HFFc6 (cell line): ENCODE data around the gene GSC. TPM values are rescaled to one million over a fixed set of nuclear protein-coding genes. Genes with fewer than 3 reads are reported as not detected.

Experiments used
- DNase-seq: peaks from one replicate; pipeline ENCODE4 v3.0.0-alpha.2; 2018
- H3K27ac Mint-ChIP-seq: 2 replicates; pipeline ENCODE4 v1.8.0; 2020; ENCODE audit warnings: mild to moderate bottlenecking, mixed read lengths
- H3K27me3 Mint-ChIP-seq: 2 replicates; pipeline ENCODE4 v1.8.0; 2021; ENCODE audit warnings: mild to moderate bottlenecking, moderate library complexity, mixed read lengths; ENCODE audit not compliant: insufficient read depth
- H3K36me3 Mint-ChIP-seq: 2 replicates; pipeline ENCODE4 v1.8.0; 2021; ENCODE audit warnings: low read depth, mixed read lengths
- H3K4me1 Mint-ChIP-seq: 2 replicates; pipeline ENCODE4 v1.8.0; 2020; ENCODE audit warnings: low read depth, mixed read lengths
- H3K4me3 Mint-ChIP-seq: 2 replicates; pipeline ENCODE4 v1.8.0; 2020; ENCODE audit warnings: mild to moderate bottlenecking, moderate library complexity, mixed read lengths
- H3K9me3 Mint-ChIP-seq: 2 replicates; pipeline ENCODE4 v1.8.0; 2020; ENCODE audit warnings: mild to moderate bottlenecking, mixed read lengths
- total RNA-seq, 6 experiments: library from RNA; stranded (reverse); fragmentation: NEBNext Ultra II Directional; extraction: Animal tissue kit (Norgen Biotek cat#: 25700); gene quantifications; 2 replicates in 1 of 6; 3 replicates in 5 of 6; pipeline ENCODE4 v1.2.3, GENCODE V29; 2021
- TF ChIP-seq, protein P1 (sequence below): fragments of 200-600 bp; sonication (generic); IDR thresholded peaks from 2 replicates; pipeline ENCODE4 v1.5.0; 2021; ENCODE audit warnings: antibody characterized with exemption, mild to moderate bottlenecking

GSC gene
- total RNA-seq, 6 experiments from 2014 or later, result not detected

DNA sequence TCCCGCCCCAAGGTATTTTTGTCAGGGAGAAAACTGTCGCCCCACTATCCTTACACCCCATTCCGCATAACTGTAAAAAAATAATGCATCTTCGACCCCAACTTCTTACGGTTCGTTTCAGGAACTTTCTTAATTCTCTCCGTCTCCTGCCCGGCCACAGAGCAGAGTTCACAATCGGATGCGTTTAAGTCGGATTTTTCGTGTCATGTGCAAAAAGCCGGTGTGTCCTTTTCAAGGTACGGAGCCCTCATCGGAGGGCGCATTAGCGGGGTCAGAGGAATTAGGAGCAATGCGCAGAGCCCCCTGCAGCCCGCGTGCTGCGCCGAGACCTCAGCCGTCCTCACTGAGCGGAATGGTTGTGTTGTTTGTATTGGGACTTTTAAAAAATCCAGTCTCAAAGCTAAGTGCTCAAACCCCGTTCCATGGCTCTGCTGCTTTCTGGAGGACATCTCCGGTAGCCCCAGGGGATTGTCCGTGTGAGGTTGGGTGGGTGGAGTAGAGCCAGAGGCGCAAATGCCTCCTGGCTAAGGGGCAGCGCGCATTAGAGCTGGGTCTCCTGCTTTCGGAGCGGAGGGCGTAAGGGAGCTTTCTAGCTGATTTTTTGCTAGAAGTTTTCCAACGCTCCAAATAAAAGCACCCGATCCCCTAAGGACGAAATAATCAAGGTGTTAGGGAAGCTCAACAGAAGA is 3.9 kb upstream of the GSC start:
- Mint-ChIP-seq H3K36me3 (peaks cover 14% of the 10 kb centered on the region), H3K4me1 (no peaks in the 10 kb centered on the region), H3K9me3 (peaks cover 37% of the 10 kb centered on the region), H3K27ac (no peak overlapping the region), H3K27me3 (peaks cover 9% of the 10 kb centered on the region; the same call in 1 of the 2 replicates), H3K4me3 (no peak overlapping the region)
- DNase-seq, result no peak
- TF ChIP-seq, protein P1, sequence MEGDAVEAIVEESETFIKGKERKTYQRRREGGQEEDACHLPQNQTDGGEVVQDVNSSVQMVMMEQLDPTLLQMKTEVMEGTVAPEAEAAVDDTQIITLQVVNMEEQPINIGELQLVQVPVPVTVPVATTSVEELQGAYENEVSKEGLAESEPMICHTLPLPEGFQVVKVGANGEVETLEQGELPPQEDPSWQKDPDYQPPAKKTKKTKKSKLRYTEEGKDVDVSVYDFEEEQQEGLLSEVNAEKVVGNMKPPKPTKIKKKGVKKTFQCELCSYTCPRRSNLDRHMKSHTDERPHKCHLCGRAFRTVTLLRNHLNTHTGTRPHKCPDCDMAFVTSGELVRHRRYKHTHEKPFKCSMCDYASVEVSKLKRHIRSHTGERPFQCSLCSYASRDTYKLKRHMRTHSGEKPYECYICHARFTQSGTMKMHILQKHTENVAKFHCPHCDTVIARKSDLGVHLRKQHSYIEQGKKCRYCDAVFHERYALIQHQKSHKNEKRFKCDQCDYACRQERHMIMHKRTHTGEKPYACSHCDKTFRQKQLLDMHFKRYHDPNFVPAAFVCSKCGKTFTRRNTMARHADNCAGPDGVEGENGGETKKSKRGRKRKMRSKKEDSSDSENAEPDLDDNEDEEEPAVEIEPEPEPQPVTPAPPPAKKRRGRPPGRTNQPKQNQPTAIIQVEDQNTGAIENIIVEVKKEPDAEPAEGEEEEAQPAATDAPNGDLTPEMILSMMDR, result no peak

DNA sequence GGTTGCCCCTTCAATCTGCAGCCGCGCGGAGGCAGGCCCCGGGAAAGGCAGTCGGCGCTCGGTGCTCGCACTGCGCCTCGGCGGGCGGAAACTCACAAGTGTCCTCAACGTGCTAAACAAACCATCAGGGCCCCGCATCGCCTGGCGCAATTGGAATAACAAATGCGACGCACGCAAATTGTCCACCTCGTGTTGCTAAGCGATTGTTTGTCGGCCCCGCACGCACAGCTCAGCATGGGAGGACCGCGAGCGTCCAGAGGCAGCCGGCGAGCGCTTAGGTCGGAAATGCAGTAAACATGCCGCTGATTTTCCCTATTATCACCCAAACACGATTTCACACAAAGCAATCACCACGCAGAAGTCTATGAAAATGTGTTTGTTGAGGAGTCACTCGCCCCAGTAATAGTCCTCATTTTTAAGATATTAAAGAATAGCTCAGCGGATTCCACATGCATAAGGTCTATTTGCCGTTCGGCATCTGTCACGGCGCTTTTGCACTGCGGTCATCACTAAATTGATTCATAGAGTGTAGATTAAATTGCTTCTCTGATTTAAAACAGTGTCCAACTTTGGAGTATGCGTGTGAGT is 3.2 kb upstream of the GSC start:
- Mint-ChIP-seq H3K27me3 (peaks cover 11% of the 10 kb centered on the region; the same call in 1 of the 2 replicates), H3K9me3 (peaks cover 37% of the 10 kb centered on the region), H3K36me3 (peaks cover 14% of the 10 kb centered on the region), H3K4me3 (no peak overlapping the region), H3K27ac (no peak overlapping the region), H3K4me1 (no peaks in the 10 kb centered on the region)
- TF ChIP-seq, protein P1, result no peak
- DNase-seq, result no peak

DNA sequence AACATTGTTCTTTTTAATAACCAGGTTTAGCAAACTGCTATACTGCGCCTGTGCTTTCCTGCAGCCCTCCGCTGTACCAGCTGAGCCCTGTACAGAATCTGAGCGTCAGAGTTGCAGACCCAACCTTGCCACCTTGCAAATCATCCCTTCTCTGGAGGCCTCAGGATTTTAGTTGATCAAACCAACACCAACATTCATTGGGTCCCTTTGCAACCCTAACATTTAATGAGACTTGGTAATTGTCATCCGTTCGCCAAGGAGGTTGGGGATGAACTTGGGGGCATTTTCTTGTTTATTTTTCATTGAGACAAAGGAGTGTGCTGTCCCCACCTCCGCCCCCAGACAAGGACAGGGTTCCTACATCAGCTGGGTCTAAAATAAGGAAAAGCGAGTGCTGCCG is 2.6 kb upstream of the GSC start:
- no peaks in the 10 kb centered on the region for H3K4me1 Mint-ChIP-seq
- no peak overlapping the region for H3K4me3 Mint-ChIP-seq
- no peak for DNase-seq
- H3K9me3 Mint-ChIP-seq, result peaks cover 33% of the 10 kb centered on the region
- peaks cover 11% of the 10 kb centered on the region; the same call in 1 of the 2 replicates for H3K27me3 Mint-ChIP-seq
- TF ChIP-seq, protein P1, result no peak
- H3K36me3 Mint-ChIP-seq, result peaks cover 14% of the 10 kb centered on the region
- H3K27ac Mint-ChIP-seq, result no peak overlapping the region

DNA sequence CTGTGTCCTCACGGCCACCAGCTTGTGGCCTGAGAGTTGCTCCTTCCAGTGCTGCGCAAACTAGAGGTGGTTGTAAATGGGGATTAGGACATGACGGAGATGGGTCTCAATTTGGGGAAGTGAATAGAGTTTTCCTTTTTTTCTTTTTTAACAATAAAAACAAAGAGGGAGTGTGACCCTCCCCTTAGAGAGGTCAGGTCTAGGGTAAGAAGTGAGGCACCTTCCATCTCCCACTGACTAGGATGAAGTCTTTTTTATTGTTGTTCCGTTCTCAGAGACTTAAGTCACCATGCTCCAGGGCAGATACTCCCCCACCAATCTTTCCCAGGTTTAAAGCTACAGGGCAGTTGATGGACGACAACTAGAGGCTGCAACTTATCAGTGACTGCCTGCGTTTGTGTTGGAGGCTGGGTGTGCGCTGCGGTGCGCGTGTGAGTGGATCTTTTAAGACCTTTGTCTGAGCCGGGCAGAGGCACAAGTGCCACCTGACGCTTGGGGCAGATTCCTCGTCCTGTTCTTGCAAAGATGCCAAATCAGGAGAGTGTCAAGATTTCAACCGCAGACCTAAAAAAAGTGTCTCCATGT is 2.1 kb upstream of the GSC start:
- Mint-ChIP-seq H3K9me3 (peaks cover 31% of the 10 kb centered on the region), H3K4me3 (no peak overlapping the region), H3K36me3 (peaks cover 14% of the 10 kb centered on the region), H3K27ac (no peak overlapping the region), H3K27me3 (peaks cover 15% of the 10 kb centered on the region), H3K4me1 (no peaks in the 10 kb centered on the region)
- TF ChIP-seq, protein P1, result no peak
- no peak for DNase-seq

- no peak overlapping the region for H3K4me3 Mint-ChIP-seq
- TF ChIP-seq, protein P1, result no peak
- no peaks in the 10 kb centered on the region for H3K4me1 Mint-ChIP-seq
- H3K9me3 Mint-ChIP-seq, result peaks cover 35% of the 10 kb centered on the region
- H3K36me3 Mint-ChIP-seq, result peaks cover 14% of the 10 kb centered on the region
- no peak for DNase-seq
- peaks cover 15% of the 10 kb centered on the region for H3K27me3 Mint-ChIP-seq
- no peak overlapping the region for H3K27ac Mint-ChIP-seq
Measured at GRCh38 chr14:94771158-94771905, 1.4 kb upstream of the GSC start.
